Right lobe of liver (tissue), 6 donors: Measurements from ENCODE around the gene RERE. TPM values are rescaled to one million over a fixed set of nuclear protein-coding genes. Genes with fewer than 3 reads are reported as not detected.
"Not testable (repeated sequence)": the region's sequence is repeated elsewhere in the genome, so short reads cannot be mapped to it uniquely, and the experiment has no call there.

Experiments used
- ATAC-seq, 4 donors: fragments of 200-7000 bp; cut with Tn5 transposase; one replicate each; pipeline ENCODE4 v1.9.1; 2020; ENCODE audit warnings: mild to moderate bottlenecking in 4 of 4, moderate library complexity in 4 of 4
- DNase-seq, 3 donors: peaks; one replicate each; pipeline ENCODE4 v3.0.0-alpha.2; 2020
- H3K27ac ChIP-seq, 3 donors: fragments of 200-600 bp; one replicate each; pipeline ENCODE4 v1.8.0; 2022
- H3K27me3 ChIP-seq, 2 donors: fragments of 200-600 bp; one replicate each; pipeline ENCODE4 v1.8.0; 2022
- H3K36me3 ChIP-seq, 4 donors: fragments of 200-600 bp; sonication (generic) in 1 of 4; one replicate each; pipeline versions ENCODE4 v1.5.1 to v1.8.0; 2017 to 2022; ENCODE audit warnings: control low read depth in 1 of 4
- H3K4me1 ChIP-seq, 4 donors: fragments of 200-600 bp; sonication (generic) in 1 of 4; one replicate each; pipeline versions ENCODE4 v1.5.1 to v1.8.0; 2017 to 2022; ENCODE audit warnings: control low read depth in 1 of 4
- H3K4me3 ChIP-seq, 3 donors: fragments of 200-600 bp; one replicate each; pipeline ENCODE4 v1.8.0; 2022
- H3K9me3 ChIP-seq, 4 donors: fragments of 200-600 bp; sonication (generic) in 1 of 4; one replicate each; pipeline versions ENCODE4 v1.5.1 to v1.8.0; 2017 to 2022; ENCODE audit warnings: control low read depth in 1 of 4
- CTCF ChIP-seq, 4 donors: fragments of 200-600 bp in 3 of 4; fragments of 450-650 bp in 1 of 4; IDR thresholded peaks; one replicate each; pipeline versions ENCODE4 v1.5.1 to v1.8.0; 2016 to 2022; ENCODE audit warnings: antibody characterized with exemption in 4 of 4, mild to moderate bottlenecking in 2 of 4
- POLR2A ChIP-seq: fragments of 450-650 bp; IDR thresholded peaks from one replicate; pipeline ENCODE4 v1.6.1; 2017; ENCODE audit warnings: antibody characterized with exemption, mild to moderate bottlenecking
- WGBS: methylation state at CpG from one replicate; pipeline ENCODE4 v1.1.6; 2018; ENCODE audit warnings: low coverage, low lambda C conversion rate; ENCODE audit not compliant: insufficient coverage; ENCODE audit errors: missing lambda C conversion rate; 5-methylcytosine and 5-hydroxymethylcytosine counted together
- intact Hi-C, 2 donors: fragments of 100-400 bp; cut with DNase I; formaldehyde crosslinking; loops; one replicate each; pipeline versions ENCODE4 v1.11.2 to v1.14.1; 2022
- total RNA-seq, 6 experiments: library from RNA; depleted of rRNA in 2 of 6; stranded (reverse); fragments of >200 nt in 2 of 6; fragmentation: NEBNext Ultra II Directional in 3 of 6; extraction: Animal tissue kit (Norgen Biotek cat#: 25700) in 3 of 6; gene quantifications; one replicate each; pipeline versions ENCODE4 v1.1.0 to v1.2.4, GENCODE V29; 2016 to 2023
- donor health status: DM: no; HTN: yes; CAD: no.
- donor health status: DM: no; HTN: no; CAD: no.
- donor health status: DM: no; HTN: no; CAD: no.
- donor health status: DM: no; HTN: yes; CAD: no.
- donor health status: DM: no; HTN: yes; CAD: no.

Gene RERE
- total RNA-seq, 6 experiments from 2014 or later, result 17.5 to 38.4 (median 25.0) TPM

GRCh38 chr1:8598060-8598724, 219.2 kb downstream of the RERE start:
- no peaks in the 10 kb centered on the region for H3K9me3 ChIP-seq
- DNase-seq (no peak), ATAC-seq (peak; percentile 55 to 68 (median 68))
- intact Hi-C loops, result no loop called here
- no peak overlapping the region for H3K27ac ChIP-seq
- no peak overlapping the region for H3K4me3 ChIP-seq
- H3K27me3 ChIP-seq, result no peaks in the 10 kb centered on the region
- peaks cover 0 to 10% (median 0%) of the 10 kb centered on the region in 4 donors for H3K4me1 ChIP-seq
- peak in 3 of 4 donors; percentile 23 to 26 (median 23) for TF ChIP-seq CTCF (IDR thresholded peaks at IDR 0.05)
- TF ChIP-seq POLR2A, result no peak
- H3K36me3 ChIP-seq, result no peaks in the 10 kb centered on the region
- WGBS, result 59% methylated on average over 8 of the region's 15 CpGs

GRCh38 chr1:8597455-8597854, 220.0 kb downstream of the RERE start:
- H3K9me3 ChIP-seq, result no peaks in the 10 kb centered on the region
- DNase-seq (no peak), ATAC-seq (no peak)
- no peaks in the 10 kb centered on the region for H3K36me3 ChIP-seq
- peaks cover 0 to 10% (median 0%) of the 10 kb centered on the region in 4 donors for H3K4me1 ChIP-seq
- intact Hi-C loops, result no loop called here
- no peaks in the 10 kb centered on the region for H3K27me3 ChIP-seq
- WGBS, result 73% methylated on average over 4 of the region's 4 CpGs
- no peak overlapping the region for H3K4me3 ChIP-seq
- no peak for TF ChIP-seq CTCF (IDR thresholded peaks at IDR 0.05)
- TF ChIP-seq POLR2A, result no peak
- H3K27ac ChIP-seq, result no peak overlapping the region

DNA sequence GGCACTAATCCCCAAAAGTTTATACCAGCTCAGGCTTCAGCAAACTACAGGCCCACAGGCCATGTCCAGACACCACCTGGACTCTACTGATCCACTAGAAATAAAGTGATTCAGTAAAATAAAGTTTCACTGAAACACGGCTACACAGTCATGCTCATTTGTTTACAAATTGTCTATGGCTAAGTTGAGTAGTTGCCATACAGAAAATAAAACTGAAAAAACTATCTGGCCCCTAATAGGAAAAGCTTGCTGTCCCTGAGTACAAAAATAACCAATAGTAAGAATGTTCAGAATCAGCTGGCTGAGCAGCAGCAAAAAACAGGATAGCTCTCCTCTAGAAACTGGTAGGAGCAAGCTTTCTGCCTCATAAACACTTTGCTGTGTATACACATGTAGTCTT, 221.5 kb downstream of the RERE start:
- peak in 3 of 4 donors; percentile 16 to 35 (median 20) for ATAC-seq
- Histone ChIP-seq H3K4me3 (no peak overlapping the region), H3K4me1 (peaks cover 0 to 10% (median 0%) of the 10 kb centered on the region in 4 donors), H3K9me3 (no peaks in the 10 kb centered on the region), H3K27me3 (no peaks in the 10 kb centered on the region), H3K27ac (no peak overlapping the region), H3K36me3 (no peaks in the 10 kb centered on the region)
- 56% methylated on average over 1 of the region's 1 CpG for WGBS
- TF ChIP-seq POLR2A (no peak), CTCF (IDR thresholded peaks at IDR 0.05) (no peak)
- intact Hi-C loops, result no loop called here
- DNase-seq, result no peak

- Histone ChIP-seq H3K36me3 (no peaks in the 10 kb centered on the region), H3K27me3 (no peaks in the 10 kb centered on the region), H3K27ac (no peak overlapping the region), H3K4me1 (peaks cover 0 to 7% (median 0%) of the 10 kb centered on the region in 4 donors), H3K4me3 (no peak overlapping the region), H3K9me3 (no peaks in the 10 kb centered on the region)
- intact Hi-C loops, result no loop called here
- DNase-seq (no peak), ATAC-seq (no peak)
- TF ChIP-seq POLR2A (no peak), CTCF (IDR thresholded peaks at IDR 0.05) (no peak)
Observed at GRCh38 chr1:8595332-8595731, 222.1 kb downstream of the RERE start.

DNA sequence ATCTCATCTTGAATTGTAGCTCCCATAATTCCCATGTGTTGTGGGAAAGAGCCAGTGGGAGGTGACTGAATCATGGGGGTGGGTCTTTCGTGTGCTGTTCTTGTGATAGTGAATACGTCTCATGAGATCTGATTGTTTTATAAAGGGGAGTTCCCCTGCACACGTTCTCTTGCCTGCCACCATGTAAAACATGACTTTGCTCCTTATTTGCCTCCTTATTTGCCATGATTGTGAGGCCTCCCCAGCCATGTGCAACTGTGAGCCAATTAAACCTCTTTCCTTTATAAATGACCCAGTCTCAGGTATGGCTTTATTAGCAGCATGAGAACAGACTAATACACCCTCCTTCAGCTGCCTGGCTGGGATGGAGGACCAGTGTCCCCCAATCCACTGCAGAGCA, 224.1 kb downstream of the RERE start:
- H3K36me3 ChIP-seq, H3K9me3 ChIP-seq, H3K27me3 ChIP-seq, H3K4me1 ChIP-seq, H3K27ac ChIP-seq, intact Hi-C loops, H3K4me3 ChIP-seq, DNase-seq, ATAC-seq: not testable (repeated sequence)
- WGBS, result 83% methylated on average over 1 of the region's 3 CpGs
